ENCODE measurements around the gene CTSA. TPM values are rescaled to one million over a fixed set of nuclear protein-coding genes. Genes with fewer than 3 reads are reported as not detected.
A peak's percentile ranks its signal among the peaks of the same experiment; 100 is the strongest.
"Not testable (repeated sequence)": the region's sequence is repeated elsewhere in the genome, so short reads cannot be mapped to it uniquely, and the experiment has no call there.

CTSA gene
- total RNA-seq, 1 experiment from 2014 or later = 34.7 TPM

DNA sequence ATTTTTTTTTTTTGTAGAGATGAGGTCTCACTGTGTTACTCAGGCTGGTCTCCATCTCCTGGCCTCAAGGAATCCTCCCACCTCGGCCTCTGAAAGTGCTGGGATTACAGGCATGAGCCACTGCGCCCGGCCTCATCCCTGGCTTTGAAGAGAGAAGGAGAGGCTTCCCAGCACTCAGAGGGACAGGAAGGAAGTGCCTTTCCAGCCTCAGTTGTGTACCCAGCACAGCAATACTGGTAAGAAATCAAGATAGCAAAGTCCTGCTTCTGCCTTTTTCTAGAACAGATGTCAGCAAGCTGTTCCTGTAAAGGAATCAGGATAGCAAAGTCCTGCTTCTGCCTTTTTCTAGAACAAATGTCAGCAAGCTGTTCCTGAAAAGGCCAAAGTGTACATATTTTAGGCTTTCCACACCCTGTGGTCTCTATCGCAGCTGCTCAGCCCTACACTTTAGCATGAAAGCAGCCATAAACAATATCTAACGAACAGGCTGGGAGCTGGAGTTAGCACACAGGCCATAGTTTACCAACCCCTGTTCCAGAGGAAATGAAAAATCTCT, 27.1 kb downstream of the CTSA start:
- no peak for DNase-seq (ENCODE audit: low read depth)

DNA sequence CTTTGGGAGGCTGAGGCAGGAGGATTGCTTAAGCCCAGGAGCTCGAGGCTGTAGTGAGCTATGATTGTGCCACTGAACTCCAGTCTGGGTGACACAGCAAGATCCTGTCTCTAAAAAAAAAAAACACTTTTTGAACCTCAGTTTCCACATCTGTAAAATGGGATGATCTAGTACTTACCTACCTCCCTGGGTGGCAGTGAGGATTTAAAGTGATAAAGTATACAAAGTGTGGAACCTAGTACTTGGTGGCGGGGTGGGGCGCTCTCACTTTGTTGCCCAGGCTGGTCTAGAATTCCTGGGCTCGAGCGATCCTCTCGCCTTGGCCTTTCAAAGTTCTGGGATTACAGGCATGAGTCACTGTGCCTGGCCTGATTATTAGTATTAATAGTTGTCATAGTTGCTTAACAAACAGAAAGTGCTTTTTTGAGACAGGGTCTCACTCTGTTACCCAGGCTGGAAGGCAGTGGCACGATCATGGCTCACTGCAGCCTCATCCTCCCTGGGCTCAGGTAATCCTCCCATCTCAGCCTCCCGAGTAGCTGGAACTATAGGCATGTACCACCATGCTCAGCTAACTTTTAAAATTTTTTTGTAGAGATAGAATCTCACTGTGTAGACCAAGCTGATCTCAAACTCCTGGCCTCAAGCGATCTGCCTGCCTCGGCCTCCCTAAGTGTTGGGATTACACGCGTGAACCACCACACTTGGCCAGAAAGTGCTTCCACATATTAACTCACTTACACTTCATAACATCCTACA, 27.8 kb downstream of the CTSA start:
- no peak for DNase-seq (ENCODE audit: low read depth)

DNA sequence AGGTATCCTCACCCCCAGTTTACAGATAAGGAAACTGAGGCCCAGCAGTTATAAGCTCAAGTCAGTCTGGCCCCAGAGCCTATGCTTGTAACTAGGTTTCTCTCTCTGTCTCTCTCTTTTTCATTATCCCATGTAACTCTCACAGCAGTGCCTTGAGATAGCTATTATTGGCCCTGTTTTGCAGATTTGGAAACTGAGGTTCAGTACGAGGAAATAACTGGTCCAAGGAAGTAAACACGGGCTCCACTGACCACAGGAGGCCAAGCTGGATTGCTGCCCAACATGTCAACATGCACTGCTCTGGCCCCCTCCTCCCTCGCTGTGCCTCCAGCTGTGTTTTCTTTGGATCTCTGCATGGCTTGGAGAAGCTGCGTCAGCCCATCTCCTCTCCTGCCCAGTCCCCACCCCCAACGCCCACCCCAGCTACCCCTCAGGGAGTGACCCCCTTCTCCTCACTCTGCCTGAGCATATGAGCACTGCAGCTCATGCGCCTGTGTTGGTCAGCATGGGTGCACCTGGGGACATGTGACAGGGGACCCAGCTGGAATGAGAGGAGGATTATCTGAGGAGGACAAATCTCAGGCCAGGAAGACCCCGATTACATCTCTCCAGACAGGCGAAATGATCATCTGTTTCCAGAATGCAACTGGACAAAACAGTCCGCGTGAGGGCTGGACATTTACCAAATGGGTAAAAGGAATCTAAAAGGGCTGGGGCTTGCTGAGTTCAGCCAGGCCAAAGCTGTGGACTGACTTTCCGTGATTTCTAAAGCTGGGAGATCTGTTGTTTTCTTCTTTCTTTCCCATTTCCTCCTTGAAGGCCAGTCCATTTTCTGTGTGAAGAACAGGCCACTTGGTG, 28.6 kb downstream of the CTSA start:
- DNase-seq (ENCODE audit: low read depth) = peak; percentile 50

DNA sequence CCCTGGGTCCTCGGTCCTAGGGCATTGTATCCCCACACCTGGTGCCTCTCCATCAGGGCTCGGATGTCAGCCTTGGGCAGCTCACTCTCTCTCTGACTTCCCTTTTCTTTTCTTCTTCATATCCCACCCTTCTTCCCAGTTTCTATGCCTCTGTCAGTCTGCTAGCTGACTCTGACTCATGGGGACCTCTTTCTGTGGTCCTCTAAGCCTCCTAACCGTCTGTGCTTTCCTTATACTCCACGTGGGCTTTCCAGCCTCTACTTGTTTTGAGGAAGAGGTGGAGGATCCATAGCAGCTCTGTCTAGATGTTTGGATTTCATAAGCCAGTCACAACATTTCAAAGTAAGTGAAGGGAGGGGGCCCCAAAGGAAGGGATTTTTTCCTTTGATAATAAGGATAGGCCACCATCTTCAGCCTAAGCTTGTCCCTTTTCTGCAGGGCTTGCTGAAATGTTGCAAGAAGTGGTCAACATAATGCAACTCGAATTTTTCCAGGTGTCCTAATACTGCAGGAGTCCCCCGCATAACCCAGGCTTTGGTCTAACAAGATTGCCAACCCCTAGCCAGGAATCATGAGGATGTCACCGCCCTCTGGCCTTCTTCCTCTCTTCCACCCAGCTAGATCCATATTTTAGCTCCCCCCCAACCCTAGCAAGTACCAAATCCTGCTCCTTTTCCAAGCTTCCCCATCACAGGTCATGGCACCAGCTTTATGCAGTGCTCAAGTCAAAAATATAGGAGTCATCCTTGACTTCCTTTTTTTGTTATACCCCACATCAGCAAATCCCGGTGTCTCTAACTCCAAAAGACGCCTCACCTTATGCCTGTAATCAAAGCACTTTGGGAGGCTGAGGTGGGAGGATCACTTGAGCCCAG, 29.6 kb downstream of the CTSA start:
- DNase-seq (ENCODE audit: low read depth) = no peak

DNA sequence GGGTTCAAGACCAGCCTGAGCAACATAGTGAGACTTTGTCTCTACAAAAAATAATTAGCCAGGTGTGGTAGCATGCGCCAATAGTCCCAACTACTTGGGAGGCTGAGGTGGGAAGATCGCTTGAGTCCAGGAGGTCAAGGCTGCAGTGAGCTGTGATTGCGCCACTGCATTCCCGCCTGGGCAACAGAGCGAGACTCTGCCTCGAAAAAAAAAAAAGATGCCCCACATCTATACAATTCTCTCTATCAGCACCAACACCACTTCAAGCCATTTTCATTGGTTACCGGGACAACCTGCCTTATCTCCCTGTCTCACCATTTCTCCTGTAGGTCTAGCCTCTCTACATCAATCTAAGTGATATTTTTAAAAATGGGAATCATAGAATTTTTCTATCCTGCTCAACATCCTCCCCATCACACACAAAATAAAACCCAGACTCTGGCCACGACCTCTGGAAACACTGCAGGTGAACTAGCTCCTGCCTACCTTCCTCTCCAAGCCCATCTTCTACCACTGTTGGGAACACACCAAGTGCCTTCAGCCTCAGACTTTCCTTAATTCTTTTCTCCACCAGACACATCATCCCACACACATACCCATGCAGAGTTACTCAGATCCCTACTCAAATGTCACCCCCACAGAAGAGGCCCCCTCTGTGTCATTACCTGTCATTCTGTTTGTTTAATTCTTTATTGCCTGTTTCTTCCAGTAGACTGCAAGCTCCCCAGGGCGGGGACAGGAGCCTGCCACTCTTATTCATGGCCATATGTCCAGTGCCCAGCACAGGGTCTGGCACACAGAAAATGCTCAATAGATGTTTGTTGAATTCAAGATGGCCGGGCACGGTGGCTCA, 30.4 kb downstream of the CTSA start:
- no peak for DNase-seq (ENCODE audit: low read depth)

DNA sequence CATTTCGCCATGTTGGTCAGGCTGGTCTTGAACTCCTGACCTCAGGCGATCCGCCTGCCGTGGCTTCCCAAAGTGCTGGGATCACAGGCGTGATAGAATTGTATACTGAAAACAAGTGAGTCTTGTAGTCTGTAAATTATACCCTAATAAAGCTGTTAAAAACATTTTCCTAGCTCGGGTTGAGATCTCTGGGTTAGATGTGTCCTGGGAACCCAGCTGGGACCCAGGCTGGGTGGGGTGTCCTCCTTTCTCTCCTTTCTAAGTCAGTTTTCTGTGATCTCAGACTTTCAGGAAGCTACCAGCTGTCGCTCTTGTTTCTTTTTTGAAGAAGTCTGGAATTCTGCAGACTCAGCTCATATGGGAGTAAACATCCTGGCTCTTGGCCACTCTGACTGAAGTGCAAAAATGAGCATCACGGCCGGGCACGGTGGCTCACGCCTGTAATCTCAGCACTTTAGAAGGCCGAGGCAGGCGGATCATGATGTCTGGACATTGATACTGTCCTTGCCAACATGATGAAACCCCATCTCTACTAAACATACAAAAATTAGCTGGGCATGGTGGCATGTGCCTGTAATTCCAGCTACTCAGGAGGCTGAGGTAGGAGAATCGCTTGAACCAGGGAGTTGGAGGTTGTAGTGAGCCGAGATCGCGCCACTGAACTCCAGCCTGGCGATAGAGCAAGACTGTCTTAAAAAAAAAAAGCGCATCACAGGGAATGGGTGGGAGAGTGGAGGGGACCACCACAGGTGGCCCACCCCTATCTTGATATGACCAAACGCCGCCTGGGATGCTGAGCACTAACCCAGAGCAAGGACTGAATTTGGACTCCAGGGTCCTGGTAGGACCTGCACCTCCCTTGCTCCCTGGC, 33.5 kb downstream of the CTSA start:
- DNase-seq (ENCODE audit: low read depth) = no peak

DNA sequence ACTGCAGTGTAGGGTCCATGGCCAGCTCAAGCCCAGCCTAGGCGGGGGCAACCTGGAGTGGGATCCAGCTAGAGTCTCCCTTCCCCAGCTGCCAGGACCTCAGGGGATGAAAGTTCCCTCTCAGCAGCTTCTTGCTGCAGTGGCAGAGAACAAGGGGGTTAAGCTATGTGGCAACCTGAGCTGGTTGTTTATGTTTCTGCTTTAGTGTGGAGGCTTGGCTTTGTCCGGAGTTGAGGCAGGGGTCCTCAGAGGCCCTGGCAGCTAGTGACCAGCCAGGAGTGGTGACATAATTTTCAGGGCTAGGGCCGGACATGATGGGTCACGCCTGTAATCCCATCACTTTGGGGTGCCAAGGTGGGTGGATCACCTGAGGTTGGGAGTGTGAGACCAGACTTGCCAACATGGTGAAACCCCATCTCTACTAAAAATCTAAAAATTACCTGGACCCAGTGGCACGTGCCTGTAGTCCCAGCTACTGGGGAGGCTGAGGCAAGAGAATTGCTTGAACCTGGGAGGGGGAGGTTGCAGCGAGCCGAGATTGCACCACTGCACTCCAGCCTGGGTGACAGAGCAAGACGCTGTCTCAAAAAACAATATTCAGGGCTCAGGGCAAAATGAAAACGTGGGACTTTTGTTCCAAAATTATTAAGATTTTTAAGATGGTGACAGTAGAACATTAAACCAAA, 34.8 kb downstream of the CTSA start:
- DNase-seq (ENCODE audit: low read depth) = no peak

DNA sequence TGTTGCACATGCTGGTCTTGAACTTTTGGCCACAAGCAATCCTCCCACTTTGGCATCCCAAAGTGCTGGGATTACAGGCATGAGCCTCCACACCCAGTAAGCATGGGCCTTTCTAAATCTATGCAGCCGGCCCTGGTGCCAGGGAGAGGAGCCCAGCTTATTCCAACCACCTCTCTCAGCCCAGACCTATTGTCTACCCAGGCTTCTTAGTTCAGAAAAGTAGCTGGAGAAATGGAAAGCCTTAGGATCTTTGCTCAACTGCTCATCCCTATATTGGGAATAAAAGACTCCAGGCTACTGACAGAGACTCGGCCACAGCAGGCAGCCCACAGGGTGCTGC, 35.6 kb downstream of the CTSA start:
- DNase-seq (ENCODE audit: low read depth) = no peak

DNA sequence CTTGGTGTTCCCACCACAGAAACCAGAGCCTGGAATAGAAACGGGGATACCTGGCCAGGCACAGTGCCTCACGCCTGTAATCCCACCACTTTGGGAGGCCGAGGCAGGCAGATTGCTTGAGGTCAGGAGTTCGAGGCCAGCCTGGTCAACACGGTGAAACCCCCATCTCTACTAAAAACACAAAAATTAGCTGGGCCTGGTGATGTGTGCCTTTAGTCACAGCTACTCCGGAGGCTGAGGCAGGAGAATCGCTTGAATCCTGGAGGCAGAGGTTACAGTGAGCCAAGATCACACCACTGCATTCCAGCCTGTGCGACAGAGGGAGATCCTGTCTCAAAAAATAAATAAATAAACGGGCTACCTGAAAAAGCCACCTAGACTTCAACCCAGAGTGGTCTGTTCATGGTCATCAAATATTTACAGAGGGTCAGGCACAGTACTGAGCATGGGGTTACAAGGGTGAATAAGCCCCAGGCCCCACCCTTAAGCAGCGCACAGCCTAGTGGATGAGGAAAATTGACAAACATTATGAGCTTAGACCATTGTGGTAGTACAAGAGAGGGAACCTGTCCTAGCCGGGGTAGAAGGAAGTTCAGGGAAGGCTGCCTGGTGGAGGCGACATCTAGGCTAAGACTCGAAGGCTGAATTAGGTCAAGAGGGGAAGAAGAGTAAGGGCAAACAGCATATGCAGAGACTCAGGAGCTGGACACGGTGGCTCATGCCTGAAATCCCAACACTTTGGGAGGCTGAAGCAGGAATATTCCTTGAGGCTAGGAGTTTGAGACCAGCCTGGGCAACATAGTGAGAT, 36.1 kb downstream of the CTSA start:
- DNase-seq (ENCODE audit: low read depth) = no peak

DNA sequence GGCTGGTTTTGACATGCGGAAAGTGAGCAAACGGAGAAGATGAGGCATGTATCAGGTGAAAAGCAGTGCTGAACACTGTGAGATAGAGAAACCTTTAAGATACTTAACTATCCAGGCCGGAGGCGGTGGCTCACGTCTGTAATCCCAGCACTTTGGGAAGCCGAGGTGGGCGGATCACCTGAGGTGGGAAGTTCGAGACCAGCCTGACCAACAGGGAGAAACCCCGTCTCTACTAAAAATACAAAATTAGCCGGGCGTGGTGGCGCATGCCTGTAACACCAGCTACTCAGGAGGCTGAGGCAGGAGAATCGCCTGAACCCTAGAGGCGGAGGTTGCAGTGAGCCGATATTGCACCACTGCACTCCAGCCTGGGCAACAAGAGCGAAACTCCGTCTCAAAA, 40.5 kb downstream of the CTSA start:
- DNase-seq (ENCODE audit: low read depth) = not testable (repeated sequence)

DNA sequence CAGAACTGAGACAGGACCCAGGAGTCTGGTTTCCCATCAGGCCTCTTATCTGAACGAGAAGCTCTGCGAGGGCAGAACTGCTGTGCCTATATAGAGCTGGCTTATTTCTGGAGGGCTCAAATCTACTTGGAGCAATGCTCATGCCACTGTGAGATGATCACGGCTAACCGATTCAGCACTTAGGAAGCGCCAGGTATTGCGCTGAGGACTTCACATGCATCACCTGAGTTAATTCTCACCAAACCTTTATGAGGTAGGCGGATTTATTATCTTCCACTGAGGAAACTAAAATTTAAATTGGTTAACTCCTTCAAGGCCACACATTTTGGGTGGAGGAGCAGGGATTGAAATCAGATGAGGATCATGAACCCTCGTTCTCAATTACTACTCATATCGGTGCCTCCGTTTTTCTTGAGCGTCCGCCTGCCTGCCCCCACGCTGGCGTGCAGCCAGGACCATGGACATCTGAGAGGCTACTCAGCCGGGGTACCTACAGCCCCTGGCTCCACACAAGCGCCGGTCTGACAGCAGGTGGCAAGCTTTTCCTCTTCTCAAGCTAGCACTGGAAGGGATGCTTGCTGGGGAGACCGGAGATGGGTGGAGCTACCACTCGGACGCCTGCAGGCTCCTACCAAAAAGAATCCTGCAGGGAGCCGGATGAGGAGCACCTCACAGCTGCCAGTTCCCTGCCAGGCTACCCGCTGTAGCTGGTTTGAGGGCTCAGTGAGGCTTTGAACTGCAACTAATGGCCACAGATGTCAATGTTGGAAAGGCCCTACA, 42.3 kb downstream of the CTSA start:
- peak; percentile 75 for DNase-seq (ENCODE audit: low read depth)

DNA sequence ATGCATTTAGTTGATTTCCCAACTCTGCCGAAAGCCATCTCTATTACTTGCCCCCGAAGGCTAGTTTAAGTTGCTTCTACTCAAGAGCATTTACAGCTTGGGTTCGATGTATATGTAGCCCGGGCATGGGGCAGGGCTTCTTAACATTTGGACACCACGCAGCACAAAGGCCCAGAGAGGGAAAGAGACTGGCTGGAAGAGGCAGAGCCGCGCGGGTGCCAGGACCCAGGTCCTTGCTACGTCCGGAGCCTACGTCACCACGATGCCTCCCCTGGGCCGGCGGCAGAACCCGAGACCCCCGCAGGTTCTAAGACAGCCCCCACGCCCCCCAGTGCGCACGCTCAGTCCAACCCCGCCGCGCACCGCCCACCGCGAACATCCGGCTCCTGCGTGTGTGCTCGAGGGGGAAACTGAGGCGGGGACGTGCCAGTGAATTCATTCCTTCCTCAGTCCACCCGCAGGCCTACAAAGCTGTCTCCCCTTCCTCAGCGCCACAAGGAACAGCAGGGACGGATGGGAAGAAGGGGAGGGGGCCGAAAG, 43.0 kb downstream of the CTSA start:
- peak; percentile 44 for DNase-seq (ENCODE audit: low read depth)

DNA sequence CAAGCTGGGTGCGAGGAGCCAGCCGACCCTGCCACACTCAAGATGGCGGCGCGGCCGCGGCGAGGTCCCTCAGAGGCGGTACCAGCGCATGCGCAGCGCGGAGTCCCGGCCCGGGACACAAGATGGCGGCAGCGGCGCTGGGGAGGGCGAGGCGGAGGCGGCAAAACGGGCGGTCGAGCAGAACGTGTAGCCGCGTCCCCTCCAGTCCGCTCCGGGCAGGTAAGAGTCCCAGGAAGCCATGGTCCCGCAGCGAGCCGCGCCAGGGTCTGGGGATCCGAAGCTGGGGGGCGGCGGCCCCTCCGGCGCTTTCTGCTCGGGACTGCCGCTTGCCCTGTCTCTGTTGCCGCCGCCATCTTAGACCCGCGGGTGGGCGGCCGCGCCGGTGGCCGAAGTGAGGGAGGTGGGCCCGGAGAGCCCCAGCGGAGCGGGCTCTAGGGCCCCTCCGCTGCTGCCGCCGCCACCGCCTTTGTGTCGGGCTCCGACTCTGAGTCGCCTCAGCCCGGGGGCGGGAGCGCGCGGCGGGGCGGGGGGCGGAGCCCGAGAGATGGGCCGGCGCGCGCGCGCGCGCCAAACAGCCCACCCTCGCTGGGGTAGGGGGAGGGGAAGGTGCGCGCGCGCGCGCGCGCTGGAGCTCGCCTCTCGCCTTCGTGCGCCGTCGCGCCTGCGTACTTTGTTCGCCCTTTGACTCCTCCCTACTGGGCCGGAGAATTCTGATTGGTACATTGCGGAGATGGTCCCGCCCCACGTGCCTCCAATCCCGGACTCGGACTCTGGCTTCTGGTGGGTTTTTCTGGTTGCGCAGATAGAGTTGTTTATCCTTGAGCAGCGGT, 43.7 kb downstream of the CTSA start, which contains the start of gene PCIF1:
TSS of gene PCIF1 (plus strand) at position 98 of the 830 bp plus-strand sequence. CDS start 4,317 bp downstream, outside the sequence.
- peak; percentile 97 for DNase-seq (ENCODE audit: low read depth)

DNA sequence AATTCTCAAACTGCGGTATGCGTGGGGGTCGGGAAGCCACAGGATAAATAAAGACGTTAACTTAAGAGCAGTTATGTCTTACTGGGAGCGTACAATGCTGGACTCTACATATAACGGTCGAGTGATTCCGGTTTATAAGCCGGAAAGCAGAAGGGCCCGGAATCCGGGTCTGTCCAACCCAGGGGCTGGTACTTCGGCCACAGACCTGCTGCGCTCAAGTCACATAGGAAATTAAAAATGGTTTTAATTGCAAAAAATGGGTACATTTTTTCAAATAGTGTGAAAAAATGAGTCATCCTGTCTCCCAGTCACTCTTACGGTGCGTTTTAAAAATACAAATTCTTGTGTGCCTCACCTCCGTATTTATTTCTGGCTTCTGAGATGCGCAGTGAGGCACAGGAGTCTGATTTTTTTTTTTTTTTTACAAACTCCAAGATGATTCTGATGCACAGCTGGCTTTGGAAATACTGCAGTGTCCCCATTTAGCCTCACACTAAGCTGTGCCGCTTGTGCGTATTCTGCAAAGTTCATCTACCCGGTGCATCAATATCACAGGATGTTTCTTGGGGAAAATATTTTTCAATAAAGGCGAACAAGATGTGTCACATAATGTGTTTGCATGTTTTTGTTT, 44.4 kb downstream of the CTSA start:
- no peak for DNase-seq (ENCODE audit: low read depth)

DNA sequence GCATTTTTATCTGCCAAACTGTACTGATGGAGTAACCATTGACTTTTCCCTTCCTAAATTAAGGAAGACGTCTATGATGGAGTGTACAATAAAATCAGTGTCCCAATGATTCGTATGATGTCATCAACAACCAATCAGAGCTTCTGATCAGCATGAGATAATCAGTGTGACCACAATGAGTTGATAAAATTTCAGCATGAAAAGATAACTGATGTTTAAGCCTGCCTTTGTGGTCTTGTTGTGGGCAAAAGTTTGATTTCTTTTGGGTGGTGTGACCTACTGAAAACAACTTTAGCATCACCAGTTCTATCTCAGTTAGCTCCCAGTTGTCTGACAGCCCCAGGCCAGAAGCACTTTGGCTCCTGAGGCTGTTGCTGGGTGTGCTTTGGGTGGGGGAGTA, 46.6 kb downstream of the CTSA start:
- DNase-seq (ENCODE audit: low read depth) = peak; percentile 26

All from Daoy (cell line).